ENCODE results near the gene MCF2. TPM values are rescaled to one million over a fixed set of nuclear protein-coding genes. Genes with fewer than 3 reads are reported as not detected.
A peak's percentile ranks its signal among the peaks of the same experiment; 100 is the strongest.

Gene MCF2
- total RNA-seq, 1 experiment from 2014 or later = 1.0 TPM

GRCh38 chrX:139639253-139639652 lies 68.7 kb downstream of the MCF2 start (continued):
- TF ChIP-seq ZNF219 (CRISPR knock-in tag; IDR thresholded peaks at IDR 0.05; ENCODE audit: borderline replicate concordance) (no peak), ZBTB43 (CRISPR knock-in tag; IDR thresholded peaks at IDR 0.05) (no peak)

GRCh38 chrX:139600105-139600504 lies 107.9 kb downstream of the MCF2 start:
- TF ChIP-seq TEAD4 (CRISPR knock-in tag; IDR thresholded peaks at IDR 0.05) = no peak
- Mint-ChIP-seq H3K4me1 (peaks cover 3% of the 10 kb centered on the region), H3K4me3 (no peak overlapping the region), H3K27ac (no peak overlapping the region), H3K9me3 (no peaks in the 10 kb centered on the region), H3K27me3 (ENCODE audit: low read depth) (no peaks in the 10 kb centered on the region; the same call in 1 of the 2 replicates), H3K36me3 (no peaks in the 10 kb centered on the region)
- ChIA-PET CTCF (no interaction called here), POLR2A (no interaction called here)
- DNase-seq (ENCODE audit: low spot score) = no peak
- no peak for ATAC-seq

- no peaks in the 10 kb centered on the region for H3K36me3 Mint-ChIP-seq
- peak; percentile 67 for ATAC-seq
- H3K4me1 Mint-ChIP-seq = peaks cover 3% of the 10 kb centered on the region
- no peak overlapping the region for H3K27ac Mint-ChIP-seq
- TF ChIP-seq ZNF532 (CRISPR knock-in tag; IDR thresholded peaks at IDR 0.05; ENCODE audit: borderline replicate concordance) = no peak
- no peak for TF ChIP-seq IRF1 (CRISPR knock-in tag; IDR thresholded peaks at IDR 0.05)
- H3K4me3 Mint-ChIP-seq = no peak overlapping the region
- ChIA-PET POLR2A (no interaction called here), CTCF (interaction anchor here (0.6 to 1.0 kb wide), 2 partner anchors 369 to 1156 kb away, joined by 3 read pairs; partner anchors contain the start of gene CXorf66)
- no peak for DNase-seq (ENCODE audit: low spot score)
- H3K9me3 Mint-ChIP-seq = no peaks in the 10 kb centered on the region
- no peaks in the 10 kb centered on the region; the same call in 1 of the 2 replicates for H3K27me3 Mint-ChIP-seq (ENCODE audit: low read depth)
These were observed 111.9 kb downstream of the MCF2 start for GRCh38 chrX:139596068-139596467.

GRCh38 chrX:139585613-139586012 lies 122.4 kb downstream of the MCF2 start:
- CTCF ChIA-PET = no interaction called here
- TF ChIP-seq ATF6 (CRISPR knock-in tag; IDR thresholded peaks at IDR 0.05) = no peak
- no peak for TF ChIP-seq ATF3 (CRISPR knock-in tag; conservative IDR thresholded peaks at IDR 0.05)
- no peak for TF ChIP-seq ZNF232 (CRISPR knock-in tag; IDR thresholded peaks at IDR 0.05)
- no peak for TF ChIP-seq KAT7 (CRISPR knock-in tag; IDR thresholded peaks at IDR 0.05; ENCODE audit: borderline replicate concordance)
- TF ChIP-seq USF2 (CRISPR knock-in tag; IDR thresholded peaks at IDR 0.05) = no peak
- TF ChIP-seq CBFB (CRISPR knock-in tag; IDR thresholded peaks at IDR 0.05; ENCODE audit: low read depth) = no peak
- TF ChIP-seq E2F5 (CRISPR knock-in tag; IDR thresholded peaks at IDR 0.05) = no peak
- no peak for TF ChIP-seq FOXP1 (CRISPR knock-in tag; IDR thresholded peaks at IDR 0.05; ENCODE audit: borderline replicate concordance)
- no peak for TF ChIP-seq OVOL2 (CRISPR knock-in tag; IDR thresholded peaks at IDR 0.05; ENCODE audit: borderline replicate concordance)
- no peak for TF ChIP-seq ZNF281 (CRISPR knock-in tag; IDR thresholded peaks at IDR 0.05)

More at GRCh38 chrX:139585613-139586012, 122.4 kb downstream of the MCF2 start:
- Mint-ChIP-seq H3K4me1 (no peaks in the 10 kb centered on the region), H3K9me3 (no peaks in the 10 kb centered on the region), H3K27me3 (ENCODE audit: low read depth) (no peaks in the 10 kb centered on the region), H3K27ac (no peak overlapping the region), H3K4me3 (no peak overlapping the region), H3K36me3 (no peaks in the 10 kb centered on the region)
- no peak for ATAC-seq
- no peak for DNase-seq (ENCODE audit: low spot score)
- POLR2A ChIA-PET = no interaction called here
